ENCODE measurements around the gene VPS11. TPM values are rescaled to one million over a fixed set of nuclear protein-coding genes. Genes with fewer than 3 reads are reported as not detected.

VPS11 gene
- total RNA-seq, 1 experiment from 2014 or later, result 18.6 TPM

GRCh38 chr11:119126675-119127268 is 59.2 kb downstream of the VPS11 start:
- no peak overlapping the region for H3T11ph ChIP-seq (ENCODE audit: low read length)
- H2AFZ ChIP-seq (ENCODE audit: low read length), result no peak overlapping the region
- Mint-ChIP-seq H3K27ac (peak overlapping the region in 2 of 3 experiments; percentile 37 to 42; a peak in 3 of 7 replicates), H3K27me3 (ENCODE audit: low read depth) (no peaks in the 10 kb centered on the region), H3K4me1 (peaks cover 8 to 10% of the 10 kb centered on the region in 2 experiments), H3K4me3 (no peak overlapping the region), H3K36me3 (ENCODE audit: insufficient read depth in 1 of 3, low read depth in 3 of 3) (peaks cover 10 to 63% (median 51%) of the 10 kb centered on the region in 3 experiments; a peak in 6 of 7 replicates), H3K9me3 (no peaks in the 10 kb centered on the region)
- no peak overlapping the region for H2BK12ac ChIP-seq (ENCODE audit: insufficient read length, low read depth, low read length)
- DNase-seq, result no peak
- no peak overlapping the region for H4K91ac ChIP-seq (ENCODE audit: insufficient read length, low read depth, low read length)
- H3K4me2 ChIP-seq (ENCODE audit: insufficient read depth, insufficient read length, low read length), result no peak overlapping the region
- H3K18ac ChIP-seq (ENCODE audit: insufficient read length, low read depth, low read length), result no peak overlapping the region
- H3K9me3 ChIP-seq (ENCODE audit: control insufficient read depth, low read depth, low read length), result no peaks in the 10 kb centered on the region
- H3K4me1 ChIP-seq (ENCODE audit: insufficient read depth, low read length), result peaks cover 4% of the 10 kb centered on the region; the same call in 1 of the 2 replicates
- H2BK5ac ChIP-seq (ENCODE audit: insufficient read length, low read length), result no peak overlapping the region
- H3K14ac ChIP-seq (ENCODE audit: insufficient read depth, low read length), result no peak overlapping the region
- H3K27me3 ChIP-seq (ENCODE audit: insufficient read depth, low read length), result no peaks in the 10 kb centered on the region
- H3K27ac ChIP-seq (ENCODE audit: insufficient read length, low read depth, low read length), result no peak overlapping the region
- peaks cover 5% of the 10 kb centered on the region for H3K23me2 ChIP-seq (ENCODE audit: insufficient read length, low read depth, low read length, poor library complexity, severe bottlenecking)
- peaks cover 6% of the 10 kb centered on the region for H3K79me1 ChIP-seq (ENCODE audit: insufficient read depth, low read depth, low read length, poor library complexity, severe bottlenecking)
- no peak overlapping the region for H3K9ac ChIP-seq (ENCODE audit: extremely low read depth, insufficient read length, low read length)
- no peak overlapping the region for H3K23ac ChIP-seq (ENCODE audit: insufficient read length, low read depth, low read length)
- H4K5ac ChIP-seq (ENCODE audit: insufficient read length, low read depth, low read length), result no peak overlapping the region
- no peak overlapping the region for H3K56ac ChIP-seq (ENCODE audit: insufficient read length, low read depth, low read length)
- H3K4ac ChIP-seq (ENCODE audit: low read depth, low read length), result no peak overlapping the region
- no peak for TF ChIP-seq CTCF (conservative IDR thresholded peaks at IDR 0.05)
- H2BK120ac ChIP-seq (ENCODE audit: low read depth, low read length, poor library complexity, severe bottlenecking), result no peak overlapping the region
- H2BK15ac ChIP-seq (ENCODE audit: low read depth, low read length), result no peak overlapping the region
- no peak overlapping the region for H2AK5ac ChIP-seq (ENCODE audit: insufficient read length, low read length)
- H4K8ac ChIP-seq (replicated peaks; ENCODE audit: insufficient read length, low read depth, low read length), result no peak overlapping the region
- no peaks in the 10 kb centered on the region for H4K20me1 ChIP-seq (ENCODE audit: control insufficient read depth, insufficient read depth, insufficient read length)
- no CpG with 5 or more reads among the region's 5 CpGs for WGBS (ENCODE audit: extremely low coverage, insufficient read length, low lambda C conversion rate)
- H2BK20ac ChIP-seq (ENCODE audit: low read depth, low read length, poor library complexity, severe bottlenecking), result no peak overlapping the region
- peaks cover 8% of the 10 kb centered on the region for H3K79me2 ChIP-seq (ENCODE audit: insufficient read depth, low read length)

Data from H9 (cell line).